ENCODE measurements around the gene CD44. TPM values are rescaled to one million over a fixed set of nuclear protein-coding genes. Genes with fewer than 3 reads are reported as not detected.

Gene CD44
- polyA plus RNA-seq, 2 of the 4 experiments (the other 2 are of a cell fraction) = 309 to 585 TPM

DNA sequence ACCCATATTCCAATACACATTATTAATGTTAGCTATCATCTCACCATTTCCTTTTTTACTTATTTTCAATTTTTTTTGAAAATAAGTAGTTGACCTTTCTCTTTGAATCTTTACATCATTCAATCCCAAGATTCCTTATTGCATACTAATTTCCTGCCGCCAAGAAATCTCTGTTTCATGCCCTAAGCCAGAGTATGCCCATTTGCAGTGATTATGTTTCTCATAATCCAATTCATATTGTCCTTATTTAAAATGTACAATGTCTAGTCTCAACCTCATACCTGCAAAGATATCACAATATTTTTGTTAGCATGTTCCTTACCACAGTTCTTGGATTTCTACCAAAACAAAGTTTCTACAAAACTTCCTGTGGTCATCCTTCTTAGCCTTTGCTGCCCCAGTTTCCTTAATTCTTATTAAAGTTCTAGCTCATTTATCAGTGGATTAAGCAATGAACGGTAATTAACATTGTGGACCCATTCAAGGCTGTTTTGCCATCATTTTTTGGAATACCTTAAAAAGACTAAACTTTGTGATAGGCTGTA lies 75.3 kb downstream of the CD44 start:
- ATAC-seq (no peak), FAIRE-seq (no peak), DNase-seq (ENCODE audit: low read depth in 1 of 2, low spot score in 1 of 2) (no peak)
- Histone ChIP-seq H3K27ac (peak overlapping the region in 1 of 2 experiments; percentile 62; a peak in 4 of 6 replicates), H3K4me3 (no peak overlapping the region), H3K4me1 (peaks cover 39% of the 10 kb centered on the region), H3K4me2 (peak overlapping the region; percentile 29), H3K9me3 (peaks cover 3% of the 10 kb centered on the region; the same call in 1 of the 3 replicates)
- CTCF ChIA-PET = interaction anchor here (0.6 to 0.7 kb wide), 2 partner anchors 74 to 159 kb away, joined by 3 read pairs; no protein-coding TSS in a partner anchor
- POLR2A ChIA-PET = no interaction called here
- TF ChIP-seq POLR2A (IDR thresholded peaks at IDR 0.05; ENCODE audit: low read length) (no peak), KDM5A (IDR thresholded peaks at IDR 0.05) (no peak), EP300 (IDR thresholded peaks at IDR 0.05) (no peak), CBX8 (IDR thresholded peaks at IDR 0.05) (no peak), ESRRA (IDR thresholded peaks at IDR 0.05; ENCODE audit: borderline replicate concordance, low read length) (no peak), SMC3 (IDR thresholded peaks at IDR 0.05) (no peak), PHF8 (IDR thresholded peaks at IDR 0.05; ENCODE audit: borderline replicate concordance, low read depth) (no peak), EHF (CRISPR knock-in tag; IDR thresholded peaks at IDR 0.05) (no peak), KDM1A (IDR thresholded peaks at IDR 0.05; ENCODE audit: low read depth) (no peak), POLR2AphosphoS2 (conservative IDR thresholded peaks at IDR 0.05; ENCODE audit: low read length) (no peak), BHLHE40 (IDR thresholded peaks at IDR 0.05; ENCODE audit: low read depth, low read length) (no peak), HOXB5 (CRISPR knock-in tag; IDR thresholded peaks at IDR 0.05) (no peak), ZC3H11A (IDR thresholded peaks at IDR 0.05) (no peak), ZFP36 (IDR thresholded peaks at IDR 0.05; ENCODE audit: borderline replicate concordance, partially characterized antibody) (no peak), JUN (IDR thresholded peaks at IDR 0.05) (no peak), NPAS2 (CRISPR knock-in tag; IDR thresholded peaks at IDR 0.05; ENCODE audit: borderline replicate concordance) (no peak), NR3C1 (IDR thresholded peaks at IDR 0.05) (no peak)
- TF ChIP-seq, protein P1, sequence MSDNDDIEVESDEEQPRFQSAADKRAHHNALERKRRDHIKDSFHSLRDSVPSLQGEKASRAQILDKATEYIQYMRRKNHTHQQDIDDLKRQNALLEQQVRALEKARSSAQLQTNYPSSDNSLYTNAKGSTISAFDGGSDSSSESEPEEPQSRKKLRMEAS (IDR thresholded peaks at IDR 0.05) = no peak
- WGBS (ENCODE audit: missing lambda C conversion rate) = 81% methylated on average over 2 of the region's 2 CpGs

DNA sequence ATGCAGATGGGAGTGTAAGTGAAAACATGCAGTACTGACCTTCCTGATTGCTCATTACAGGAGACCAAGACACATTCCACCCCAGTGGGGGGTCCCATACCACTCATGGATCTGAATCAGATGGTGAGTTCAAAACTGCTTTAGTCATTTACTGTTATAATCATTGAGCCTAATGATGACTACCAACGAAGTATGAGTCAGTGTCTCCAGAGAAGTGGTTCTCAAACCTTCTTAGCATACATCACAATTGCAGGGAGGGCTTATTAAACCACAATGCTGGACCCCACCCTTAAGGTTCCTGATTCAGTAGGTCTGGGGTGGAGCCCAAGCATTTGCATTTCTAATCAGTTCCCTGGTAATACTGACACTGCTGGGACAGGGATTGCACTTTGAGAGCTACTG lies 75.8 kb downstream of the CD44 start:
- peaks cover 39% of the 10 kb centered on the region for H3K4me1 ChIP-seq
- peak overlapping the region; percentile 29; the same call in 2 of the 3 replicates for H3K4me2 ChIP-seq
- peak in 1 of 2 experiments; percentile 46 for DNase-seq (ENCODE audit: low read depth in 1 of 2, low spot score in 1 of 2)
- H3K27ac ChIP-seq = peak overlapping the region; percentile 21 to 62; a peak in 4 of 6 replicates
- ATAC-seq = peak; percentile 64 to 69; a peak in 5 of 6 replicates
- ChIA-PET POLR2A (no interaction called here), CTCF (no interaction called here)
- FAIRE-seq = no peak
- no peak overlapping the region for H3K4me3 ChIP-seq
- peaks cover 2% of the 10 kb centered on the region; the same call in 1 of the 3 replicates for H3K9me3 ChIP-seq
- WGBS (ENCODE audit: missing lambda C conversion rate) = 22% methylated on average over 1 of the region's 1 CpG
- TF ChIP-seq CBX8 (IDR thresholded peaks at IDR 0.05) (no peak), JUNB (IDR thresholded peaks at IDR 0.05) (peak; percentile 71), SMC3 (IDR thresholded peaks at IDR 0.05) (no peak), MAFK (IDR thresholded peaks at IDR 0.05; ENCODE audit: partially characterized antibody) (no peak), FOSL2 (IDR thresholded peaks at IDR 0.05) (peak; percentile 62; the same call in 1 of the 2 replicates), FOSL2 (CRISPR knock-in tag; IDR thresholded peaks at IDR 0.05) (peak; percentile 49), MYC (IDR thresholded peaks at IDR 0.05; ENCODE audit: borderline replicate concordance, low read length) (no peak), JUN (IDR thresholded peaks at IDR 0.05) (peak in 1 of 2 experiments; percentile 32; a peak in 1 of 5 replicates)

DNA sequence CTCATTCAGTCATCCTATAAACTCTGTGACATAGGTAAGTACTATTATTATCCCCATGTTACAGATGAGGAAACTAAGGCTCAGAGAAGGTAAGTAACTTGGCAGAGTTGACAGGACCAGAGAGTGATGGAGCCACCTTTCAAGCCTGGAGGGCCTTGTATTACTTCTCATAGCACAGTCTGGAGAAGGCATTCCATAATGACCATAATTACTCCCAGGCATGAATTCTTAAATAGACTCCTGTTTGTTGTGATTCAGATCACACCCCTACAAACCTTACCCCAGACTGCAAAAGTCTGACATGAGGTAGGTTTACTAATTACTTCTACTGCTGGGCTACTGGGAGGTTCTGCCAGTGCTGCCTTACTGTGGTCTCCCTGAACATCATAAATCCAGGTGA lies 77.0 kb downstream of the CD44 start:
- POLR2A ChIA-PET = no interaction called here
- TF ChIP-seq, protein P2, sequence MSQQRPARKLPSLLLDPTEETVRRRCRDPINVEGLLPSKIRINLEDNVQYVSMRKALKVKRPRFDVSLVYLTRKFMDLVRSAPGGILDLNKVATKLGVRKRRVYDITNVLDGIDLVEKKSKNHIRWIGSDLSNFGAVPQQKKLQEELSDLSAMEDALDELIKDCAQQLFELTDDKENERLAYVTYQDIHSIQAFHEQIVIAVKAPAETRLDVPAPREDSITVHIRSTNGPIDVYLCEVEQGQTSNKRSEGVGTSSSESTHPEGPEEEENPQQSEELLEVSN (IDR thresholded peaks at IDR 0.05; ENCODE audit: borderline replicate concordance, low read depth) = no peak
- TF ChIP-seq TFCP2L1 (CRISPR knock-in tag; IDR thresholded peaks at IDR 0.05) (no peak), HEYL (CRISPR knock-in tag; IDR thresholded peaks at IDR 0.05) (no peak), POLR2AphosphoS2 (conservative IDR thresholded peaks at IDR 0.05; ENCODE audit: low read length) (no peak), CHD4 (IDR thresholded peaks at IDR 0.05; ENCODE audit: borderline replicate concordance) (no peak), HOXA7 (CRISPR knock-in tag; IDR thresholded peaks at IDR 0.05) (no peak)
- H3K9me3 ChIP-seq = no peaks in the 10 kb centered on the region
- H3K4me2 ChIP-seq = no peak overlapping the region
- ATAC-seq (no peak), DNase-seq (ENCODE audit: low read depth in 1 of 2, low spot score in 1 of 2) (no peak), FAIRE-seq (no peak)
- no peak overlapping the region for H3K4me3 ChIP-seq
- peak overlapping the region in 1 of 2 experiments; percentile 62; a peak in 3 of 6 replicates for H3K27ac ChIP-seq
- peaks cover 39% of the 10 kb centered on the region for H3K4me1 ChIP-seq
- CTCF ChIA-PET = no interaction called here

Data from A549 (cell line).